Measurements from ENCODE around the gene ALKBH5. TPM values are rescaled to one million over a fixed set of nuclear protein-coding genes. Genes with fewer than 3 reads are reported as not detected.
A peak's percentile ranks its signal among the peaks of the same experiment; 100 is the strongest.

The ALKBH5 gene
- total RNA-seq, 1 donor from 2014 or later = 99.1 TPM

DNA sequence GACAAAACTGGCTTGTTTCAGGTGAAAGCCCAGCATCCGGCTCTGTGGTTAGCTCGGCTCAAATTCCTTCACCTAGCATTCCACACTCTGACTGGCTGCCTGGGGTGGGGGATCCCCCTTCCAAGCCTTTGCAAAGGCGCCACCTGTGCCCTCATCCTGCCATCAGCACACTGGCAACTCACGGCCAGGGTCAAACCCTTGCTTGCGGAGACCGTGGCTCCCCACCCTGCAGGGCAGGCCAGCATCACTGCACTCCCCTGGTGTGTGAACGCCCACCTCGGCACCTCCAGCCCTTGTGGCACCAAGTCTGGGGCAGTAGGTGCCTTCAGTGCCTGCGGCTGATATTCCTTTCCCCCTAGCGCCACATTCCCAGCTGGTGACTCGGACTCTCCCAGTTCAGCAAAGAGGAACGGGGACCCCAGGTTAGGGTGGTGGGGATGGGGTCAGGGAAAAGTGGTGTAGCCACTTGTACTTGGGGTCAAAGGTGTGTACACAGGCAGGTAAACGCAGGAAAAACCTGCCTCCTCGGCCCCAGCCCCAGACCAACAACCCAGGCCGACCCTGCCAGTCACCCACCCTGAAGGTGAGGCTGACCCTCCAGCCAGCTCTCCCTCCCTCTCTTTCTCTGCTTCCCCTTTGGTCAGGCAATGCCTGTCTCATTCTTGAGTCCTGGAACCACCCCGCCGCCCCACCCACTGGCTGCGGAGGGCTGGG is 73.8 kb downstream of the ALKBH5 start:
- intact Hi-C loops (cut with DNase I) = no loop called here
- ATAC-seq (peak; percentile 30), DNase-seq (peak; percentile 84)
- TF ChIP-seq, protein P1, sequence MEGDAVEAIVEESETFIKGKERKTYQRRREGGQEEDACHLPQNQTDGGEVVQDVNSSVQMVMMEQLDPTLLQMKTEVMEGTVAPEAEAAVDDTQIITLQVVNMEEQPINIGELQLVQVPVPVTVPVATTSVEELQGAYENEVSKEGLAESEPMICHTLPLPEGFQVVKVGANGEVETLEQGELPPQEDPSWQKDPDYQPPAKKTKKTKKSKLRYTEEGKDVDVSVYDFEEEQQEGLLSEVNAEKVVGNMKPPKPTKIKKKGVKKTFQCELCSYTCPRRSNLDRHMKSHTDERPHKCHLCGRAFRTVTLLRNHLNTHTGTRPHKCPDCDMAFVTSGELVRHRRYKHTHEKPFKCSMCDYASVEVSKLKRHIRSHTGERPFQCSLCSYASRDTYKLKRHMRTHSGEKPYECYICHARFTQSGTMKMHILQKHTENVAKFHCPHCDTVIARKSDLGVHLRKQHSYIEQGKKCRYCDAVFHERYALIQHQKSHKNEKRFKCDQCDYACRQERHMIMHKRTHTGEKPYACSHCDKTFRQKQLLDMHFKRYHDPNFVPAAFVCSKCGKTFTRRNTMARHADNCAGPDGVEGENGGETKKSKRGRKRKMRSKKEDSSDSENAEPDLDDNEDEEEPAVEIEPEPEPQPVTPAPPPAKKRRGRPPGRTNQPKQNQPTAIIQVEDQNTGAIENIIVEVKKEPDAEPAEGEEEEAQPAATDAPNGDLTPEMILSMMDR (IDR thresholded peaks at IDR 0.05) = no peak
- H3K4me3 ChIP-seq = peak overlapping the region; percentile 99
- peak overlapping the region; percentile 98 for H3K27ac ChIP-seq
- peaks cover 43% of the 10 kb centered on the region for H3K36me3 ChIP-seq
- H3K4me1 ChIP-seq = peaks cover 39% of the 10 kb centered on the region
- H3K9me3 ChIP-seq = no peaks in the 10 kb centered on the region
- no peaks in the 10 kb centered on the region for H3K27me3 ChIP-seq

DNA sequence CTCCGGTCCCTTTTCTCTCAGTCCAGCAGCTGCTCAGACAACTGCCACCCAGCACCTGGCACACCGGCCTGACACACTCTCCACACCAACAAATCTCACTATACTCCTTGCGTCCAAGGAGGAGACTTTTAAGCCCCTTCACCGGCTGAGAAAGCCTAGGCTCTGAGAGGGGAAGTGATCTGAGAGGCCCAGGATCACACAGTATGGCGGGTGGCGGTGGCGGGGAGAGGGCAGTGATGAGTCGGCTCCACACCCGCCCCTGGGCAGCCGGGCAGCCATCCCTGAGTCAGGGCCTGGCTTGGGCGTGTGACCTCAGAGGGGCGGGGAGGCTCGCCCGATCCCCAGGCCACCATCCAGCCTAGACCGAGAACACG is 74.3 kb downstream of the ALKBH5 start:
- Histone ChIP-seq H3K4me1 (peaks cover 41% of the 10 kb centered on the region), H3K27ac (peak overlapping the region; percentile 98), H3K9me3 (no peaks in the 10 kb centered on the region), H3K36me3 (peaks cover 39% of the 10 kb centered on the region), H3K4me3 (peak overlapping the region; percentile 99), H3K27me3 (no peaks in the 10 kb centered on the region)
- DNase-seq = peak; percentile 90
- ATAC-seq = peak; percentile 68
- TF ChIP-seq, protein P1 (IDR thresholded peaks at IDR 0.05) = peak; percentile 7
- intact Hi-C loops (cut with DNase I) = no loop called here

DNA sequence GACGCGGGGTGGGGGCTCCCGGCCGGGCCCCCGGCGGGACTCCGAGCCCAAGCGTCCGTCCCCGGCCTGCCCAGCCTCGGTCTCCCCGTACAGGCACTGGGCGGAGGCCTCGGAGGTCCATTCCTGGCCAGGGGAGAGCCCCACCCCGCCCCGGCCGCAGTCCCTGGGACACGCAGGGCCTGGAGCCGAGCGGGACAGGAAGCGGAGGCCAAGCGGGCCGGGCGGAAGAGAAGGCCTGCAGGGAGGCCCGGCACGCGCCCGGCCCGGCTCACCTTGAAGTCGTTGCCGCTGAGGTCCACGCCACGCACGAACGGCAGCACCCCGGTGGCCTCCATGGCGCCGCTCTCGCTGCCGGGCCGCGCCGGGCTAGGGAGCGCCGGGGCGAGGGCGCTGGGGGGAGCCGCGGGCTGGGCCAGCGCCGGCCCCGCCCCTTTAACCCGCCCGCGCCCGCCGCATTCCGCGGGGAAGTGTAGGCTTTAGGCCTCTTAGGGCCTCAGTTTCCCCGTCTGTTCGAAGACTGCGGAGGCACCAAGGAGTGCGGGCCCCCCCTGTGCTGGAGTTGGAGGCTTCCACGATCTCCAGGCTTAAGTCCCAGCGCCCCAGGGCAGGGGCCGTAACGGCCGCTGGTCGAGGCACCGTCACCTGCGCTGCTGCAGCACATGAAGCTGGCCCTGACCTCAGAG is 74.9 kb downstream of the ALKBH5 start, which contains the start of gene FLII:
Gene FLII, minus strand, starts transcription at position 383 of the 683 bp plus-strand sequence. Its CDS starts 48 bp downstream, at position 335.
- ATAC-seq = peak; percentile 69
- intact Hi-C loops (cut with DNase I) = no loop called here
- no peak for DNase-seq

More for the DNA sequence above, 74.9 kb downstream of the ALKBH5 start, which contains the start of gene FLII:
- Histone ChIP-seq H3K27me3 (no peaks in the 10 kb centered on the region), H3K4me3 (peak within 1 kb of the TSS; percentile 99), H3K36me3 (peaks cover 39% of the 10 kb centered on the region), H3K27ac (peak within 1 kb of the TSS; percentile 98), H3K9me3 (no peaks in the 10 kb centered on the region), H3K4me1 (peaks cover 41% of the 10 kb centered on the region)
- TF ChIP-seq, protein P1 (IDR thresholded peaks at IDR 0.05) = no peak

Other genes starting within 250 kb of the ALKBH5 start
- 76.7 TPM for gene TOM1L2, start 211.4 kb upstream of the ALKBH5 start, total RNA-seq
- 3.3 TPM for gene DRC3, start 211.0 kb upstream of the ALKBH5 start, total RNA-seq
- 26.3 TPM for gene ATPAF2, start 144.7 kb upstream of the ALKBH5 start, total RNA-seq
- gene GID4, start 144.4 kb upstream of the ALKBH5 start, total RNA-seq = 11.6 TPM
- 35.1 TPM for gene DRG2, start 95.9 kb upstream of the ALKBH5 start, total RNA-seq
- 2.8 TPM for gene MYO15A, start 75.1 kb upstream of the ALKBH5 start, total RNA-seq
- gene LLGL1, start 41.8 kb downstream of the ALKBH5 start, total RNA-seq = 11.7 TPM
- 295 TPM for gene FLII, start 74.9 kb downstream of the ALKBH5 start, total RNA-seq
- 12.0 TPM for gene MIEF2, start 76.8 kb downstream of the ALKBH5 start, total RNA-seq
- 29.5 TPM for gene TOP3A, start 131.2 kb downstream of the ALKBH5 start, total RNA-seq
- gene SMCR8, start 131.5 kb downstream of the ALKBH5 start, total RNA-seq = 25.2 TPM
- gene SHMT1, start 179.7 kb downstream of the ALKBH5 start, total RNA-seq = 27.8 TPM
- gene EVPLL, start 193.9 kb downstream of the ALKBH5 start, total RNA-seq = 1.8 TPM